ENCODE data around the gene OR2J3.

- TF ChIP-seq CTCF (conservative IDR thresholded peaks at IDR 0.05; ENCODE audit: low read length): no peak
- no peak for TF ChIP-seq EZH2phosphoT487 (IDR thresholded peaks at IDR 0.05; ENCODE audit: borderline replicate concordance, low read depth, low read length)
These were observed 34.5 kb downstream of the OR2J3 start for GRCh38 chr6:29142309-29142708.

Data from OCI-LY7 (cell line).